ENCODE measurements around the gene BCAR1.

- TF ChIP-seq CTCF (IDR thresholded peaks at IDR 0.05) (no peak), POLR2A (IDR thresholded peaks at IDR 0.05) (no peak), EP300 (IDR thresholded peaks at IDR 0.05; ENCODE audit: low read depth) (no peak)
Observed at GRCh38 chr16:75288181-75288580, 36.8 kb upstream of the BCAR1 start.

Data from transverse colon (tissue), 3 donors.